ENCODE data around the gene WDR90. TPM values are rescaled to one million over a fixed set of nuclear protein-coding genes. Genes with fewer than 3 reads are reported as not detected.

Gene WDR90
- total RNA-seq, 1 experiment from 2014 or later: 118 TPM

GRCh38 chr16:609984-610383 is 39.2 kb upstream of the WDR90 start:
- peaks cover 4% of the 10 kb centered on the region; the same call in 1 of the 2 replicates for H4K20me1 ChIP-seq (ENCODE audit: insufficient read depth)
- intact Hi-C loops (cut with micrococcal nuclease; ENCODE audit: unreplicated experiment): no loop called here
- no peaks in the 10 kb centered on the region for H3F3A ChIP-seq (ENCODE audit: insufficient read depth, low read depth)
- no peaks in the 10 kb centered on the region for H3K36me3 ChIP-seq (ENCODE audit: low read depth)
- no peaks in the 10 kb centered on the region for H3K9me3 ChIP-seq (ENCODE audit: insufficient read depth, low read depth)
- H3K4me1 ChIP-seq (replicated peaks; ENCODE audit: insufficient read depth): no peaks in the 10 kb centered on the region
- DNase-seq: no peak
- no peak overlapping the region for H3K27ac ChIP-seq
- H3K27me3 ChIP-seq (ENCODE audit: insufficient read depth, low read depth): no peaks in the 10 kb centered on the region
- H2AFZ ChIP-seq: no peak overlapping the region
- no peak for TF ChIP-seq CTCF (conservative IDR thresholded peaks at IDR 0.05)
- no peak for TF ChIP-seq EZH2 (IDR thresholded peaks at IDR 0.05; ENCODE audit: low read depth)
- H3K4me3 ChIP-seq: no peak overlapping the region
- CTCF ChIA-PET: interaction anchor here (0.9 to 1.3 kb wide), 2 partner anchors 9 to 16 kb away, joined by 3 read pairs; no protein-coding TSS in a partner anchor
- BruUV-seq (replicated peaks): no TSS peak
- no peak overlapping the region for H3K4me2 ChIP-seq
- 0 out of 2 replicates have a peak, but pooled peaks cover 1% of the 10 kb centered on the region for H3K79me2 ChIP-seq (ENCODE audit: low read depth)
- POLR2A ChIA-PET (ENCODE audit: unreplicated experiment): interaction anchor here (0.7 kb wide), 1 partner anchor 32 kb away, joined by 3 read pairs; no protein-coding TSS in a partner anchor
- no peaks in the 10 kb centered on the region for H3K9me2 ChIP-seq (ENCODE audit: insufficient read depth)

GRCh38 chr16:610513-611381 is 38.4 kb upstream of the WDR90 start:
- intact Hi-C loops (cut with micrococcal nuclease; ENCODE audit: unreplicated experiment): no loop called here
- no peak overlapping the region for H3K27ac ChIP-seq
- BruUV-seq (replicated peaks): no TSS peak
- peaks cover 4% of the 10 kb centered on the region; the same call in 1 of the 2 replicates for H4K20me1 ChIP-seq (ENCODE audit: insufficient read depth)
- H3K9me2 ChIP-seq (ENCODE audit: insufficient read depth): no peaks in the 10 kb centered on the region
- TF ChIP-seq CTCF (conservative IDR thresholded peaks at IDR 0.05) (peak; percentile 68), EZH2 (IDR thresholded peaks at IDR 0.05; ENCODE audit: low read depth) (no peak)
- H2AFZ ChIP-seq: no peak overlapping the region
- CTCF ChIA-PET: interaction anchor here (0.9 to 1.3 kb wide), 2 partner anchors 10 to 17 kb away, joined by 3 read pairs; no protein-coding TSS in a partner anchor
- H3F3A ChIP-seq (ENCODE audit: insufficient read depth, low read depth): no peaks in the 10 kb centered on the region
- H3K4me1 ChIP-seq (replicated peaks; ENCODE audit: insufficient read depth): no peaks in the 10 kb centered on the region
- POLR2A ChIA-PET (ENCODE audit: unreplicated experiment): no interaction called here
- H3K36me3 ChIP-seq (ENCODE audit: low read depth): no peaks in the 10 kb centered on the region
- H3K9me3 ChIP-seq (ENCODE audit: insufficient read depth, low read depth): no peaks in the 10 kb centered on the region
- H3K4me2 ChIP-seq: no peak overlapping the region
- H3K79me2 ChIP-seq (ENCODE audit: low read depth): 0 out of 2 replicates have a peak, but pooled peaks cover 3% of the 10 kb centered on the region
- H3K27me3 ChIP-seq (ENCODE audit: insufficient read depth, low read depth): no peaks in the 10 kb centered on the region
- no peak for DNase-seq
- no peak overlapping the region for H3K4me3 ChIP-seq

- intact Hi-C loops (cut with micrococcal nuclease; ENCODE audit: unreplicated experiment): no loop called here
- TF ChIP-seq CTCF (conservative IDR thresholded peaks at IDR 0.05) (no peak), EZH2 (IDR thresholded peaks at IDR 0.05; ENCODE audit: low read depth) (no peak)
- no peak overlapping the region for H3K4me2 ChIP-seq
- no peaks in the 10 kb centered on the region for H3F3A ChIP-seq (ENCODE audit: insufficient read depth, low read depth)
- H2AFZ ChIP-seq: no peak overlapping the region
- no peaks in the 10 kb centered on the region for H3K9me2 ChIP-seq (ENCODE audit: insufficient read depth)
- H3K79me2 ChIP-seq (ENCODE audit: low read depth): 0 out of 2 replicates have a peak, but pooled peaks cover 3% of the 10 kb centered on the region
- no peaks in the 10 kb centered on the region for H3K9me3 ChIP-seq (ENCODE audit: insufficient read depth, low read depth)
- no peaks in the 10 kb centered on the region for H3K27me3 ChIP-seq (ENCODE audit: insufficient read depth, low read depth)
- no peak overlapping the region for H3K27ac ChIP-seq
- ChIA-PET CTCF (no interaction called here), POLR2A (ENCODE audit: unreplicated experiment) (no interaction called here)
- no peak overlapping the region for H3K4me3 ChIP-seq
- no peak for DNase-seq
- H3K36me3 ChIP-seq (ENCODE audit: low read depth): no peaks in the 10 kb centered on the region
- no TSS peak for BruUV-seq (replicated peaks)
- H4K20me1 ChIP-seq (ENCODE audit: insufficient read depth): peaks cover 4% of the 10 kb centered on the region; the same call in 1 of the 2 replicates
- no peaks in the 10 kb centered on the region for H3K4me1 ChIP-seq (replicated peaks; ENCODE audit: insufficient read depth)
These were observed 34.0 kb upstream of the WDR90 start for GRCh38 chr16:615122-615521.
